HUES48 (cell line): Measurements from ENCODE around the gene BPIFA1.

Experiments used
- H3K27ac ChIP-seq: one replicate; pipeline ENCODE4 v1.7.0; 2013; ENCODE audit warnings: low read depth, low read length, inconsistent platforms
- H3K27me3 ChIP-seq: 2 replicates; pipeline ENCODE4 v1.6.1; 2013; ENCODE audit warnings: mild to moderate bottlenecking, low read length; ENCODE audit not compliant: control insufficient read depth, insufficient read depth
- H3K36me3 ChIP-seq: 2 replicates; pipeline ENCODE4 v1.6.1; 2013; ENCODE audit warnings: low read length; ENCODE audit not compliant: control insufficient read depth, insufficient read depth
- H3K4me1 ChIP-seq: 2 replicates; pipeline ENCODE4 v1.6.1; 2013; ENCODE audit warnings: mild to moderate bottlenecking, low read length; ENCODE audit not compliant: control insufficient read depth, insufficient read depth
- H3K4me3 ChIP-seq: 2 replicates; pipeline ENCODE4 v1.5.1; 2013; ENCODE audit warnings: mild to moderate bottlenecking, low read depth, low read length
- H3K9ac ChIP-seq: 2 replicates; pipeline ENCODE4 v1.6.1; 2013; ENCODE audit warnings: mild to moderate bottlenecking, low read depth, low read length, moderate library complexity
- H3K9me3 ChIP-seq: 2 replicates; pipeline ENCODE4 v1.6.1; 2013; ENCODE audit warnings: low read length; ENCODE audit not compliant: control insufficient read depth, insufficient read depth

The BPIFA1 gene

DNA sequence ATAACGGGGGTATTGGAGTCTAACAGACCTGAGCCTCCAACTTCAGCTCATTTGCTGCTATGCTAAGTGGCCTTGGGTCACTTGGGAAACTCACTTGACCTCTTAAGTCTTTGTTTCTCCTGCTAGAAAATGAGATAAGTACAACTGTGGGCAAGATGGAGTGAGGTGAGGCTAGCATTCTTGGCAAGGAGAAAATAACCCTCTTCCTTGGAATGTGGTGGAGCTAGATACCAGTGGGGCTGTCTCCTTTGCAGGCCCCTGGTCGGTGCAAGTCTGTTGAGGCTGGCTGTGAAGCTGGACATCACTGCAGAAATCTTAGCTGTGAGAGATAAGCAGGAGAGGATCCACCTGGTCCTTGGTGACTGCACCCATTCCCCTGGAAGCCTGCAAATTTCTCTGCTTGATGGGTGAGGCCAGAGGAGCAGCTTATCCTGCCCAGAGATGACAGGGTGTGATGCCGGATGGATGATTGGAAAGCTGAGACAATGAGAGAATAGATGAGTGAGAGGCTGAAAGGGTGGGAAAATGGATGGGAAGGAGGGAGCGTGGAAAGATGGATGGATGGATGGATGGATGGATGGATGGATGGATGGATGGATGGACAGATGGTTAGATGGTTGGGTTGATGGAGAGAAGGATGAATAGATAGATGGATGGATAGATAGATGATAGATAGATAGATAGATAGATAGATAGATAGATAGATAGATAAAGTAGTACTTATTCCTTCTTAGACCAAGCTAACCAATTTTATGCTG lies 4.4 kb downstream of the BPIFA1 start:
- no peaks in the 10 kb centered on the region for H3K27me3 ChIP-seq
- no peaks in the 10 kb centered on the region for H3K36me3 ChIP-seq
- no peak overlapping the region for H3K9ac ChIP-seq
- H3K4me1 ChIP-seq = no peaks in the 10 kb centered on the region
- no peaks in the 10 kb centered on the region for H3K9me3 ChIP-seq
- no peak overlapping the region for H3K27ac ChIP-seq
- H3K4me3 ChIP-seq = no peak overlapping the region

DNA sequence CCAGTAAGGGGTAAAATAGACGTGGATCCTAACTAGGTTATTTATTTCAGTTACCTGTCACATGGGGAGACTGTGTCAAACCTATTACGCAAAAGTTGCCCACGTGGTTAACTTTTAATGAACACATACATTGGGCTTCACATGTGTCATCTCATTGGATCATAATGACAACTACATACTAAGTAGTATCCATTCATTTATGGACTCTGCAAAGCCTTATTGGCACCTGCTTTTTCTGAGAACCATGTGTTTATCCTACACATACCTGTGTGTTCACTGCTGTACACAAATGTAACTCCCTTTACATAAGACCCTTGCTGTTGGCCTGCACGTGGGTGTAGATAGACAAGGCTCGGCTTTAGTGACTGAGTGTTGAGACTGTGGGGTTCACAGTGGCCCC lies 5.1 kb downstream of the BPIFA1 start:
- H3K27me3 ChIP-seq = no peaks in the 10 kb centered on the region
- no peaks in the 10 kb centered on the region for H3K9me3 ChIP-seq
- H3K27ac ChIP-seq = no peak overlapping the region
- H3K4me3 ChIP-seq = no peak overlapping the region
- no peaks in the 10 kb centered on the region for H3K36me3 ChIP-seq
- no peaks in the 10 kb centered on the region for H3K4me1 ChIP-seq
- H3K9ac ChIP-seq = no peak overlapping the region

DNA sequence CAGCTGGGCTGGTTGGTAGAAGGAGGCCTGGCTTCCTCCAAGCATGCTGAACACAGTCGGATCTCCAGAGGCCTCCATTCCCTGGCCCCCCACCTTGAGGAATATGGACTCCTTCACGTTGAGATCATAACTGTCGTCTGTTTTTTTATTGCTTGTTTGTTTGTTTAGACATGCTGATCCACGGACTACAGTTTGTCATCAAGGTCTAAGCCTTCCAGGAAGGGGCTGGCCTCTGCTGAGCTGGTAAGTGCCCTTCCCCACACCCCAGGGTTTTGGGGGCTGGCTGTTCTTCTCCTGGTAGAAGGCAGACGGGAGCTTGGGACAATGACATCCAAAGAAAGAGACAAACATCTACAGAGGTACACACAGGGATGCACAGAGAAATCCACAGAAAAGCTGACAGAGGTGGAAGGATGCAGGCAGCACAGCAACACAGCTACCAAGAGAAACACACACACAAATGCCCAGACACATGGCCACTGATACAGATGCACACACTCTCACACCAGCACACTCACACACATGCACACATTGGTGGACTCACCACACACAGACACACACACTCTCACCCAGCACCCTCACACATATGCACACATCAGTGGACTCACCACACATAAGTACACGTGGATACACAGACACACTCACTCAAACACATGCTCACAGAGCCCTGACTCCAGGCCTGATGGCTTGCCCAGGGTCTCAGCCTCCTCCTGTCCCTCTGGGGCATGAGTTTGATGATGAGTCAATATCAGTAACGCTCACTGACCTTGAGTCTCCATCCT lies 6.7 kb downstream of the BPIFA1 start:
- H3K36me3 ChIP-seq = no peaks in the 10 kb centered on the region
- H3K4me3 ChIP-seq = no peak overlapping the region
- H3K4me1 ChIP-seq = no peaks in the 10 kb centered on the region
- H3K27ac ChIP-seq = no peak overlapping the region
- H3K9ac ChIP-seq = no peak overlapping the region
- H3K27me3 ChIP-seq = no peaks in the 10 kb centered on the region
- no peaks in the 10 kb centered on the region for H3K9me3 ChIP-seq

DNA sequence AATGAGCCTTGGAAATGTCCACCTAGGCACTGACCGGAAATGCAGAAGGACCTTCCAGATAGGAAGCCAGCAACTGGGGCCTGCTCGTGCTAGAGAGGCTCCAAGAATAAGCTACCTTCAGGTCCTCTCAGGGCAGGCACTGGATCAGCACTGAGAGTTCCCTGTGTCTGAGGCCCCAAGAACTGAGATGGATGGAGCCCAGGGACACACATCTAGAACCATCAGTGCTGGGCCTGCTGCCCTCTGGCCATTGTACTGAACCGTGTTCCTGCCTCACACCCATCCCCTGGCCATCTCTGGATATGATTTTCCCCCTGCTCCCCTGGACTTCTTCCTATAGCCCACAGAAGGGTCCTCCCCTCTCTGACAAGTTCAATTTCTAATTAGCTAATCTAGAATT lies 10.3 kb downstream of the BPIFA1 start:
- no peaks in the 10 kb centered on the region for H3K27me3 ChIP-seq
- H3K9ac ChIP-seq = no peak overlapping the region
- no peaks in the 10 kb centered on the region for H3K4me1 ChIP-seq
- H3K9me3 ChIP-seq = no peaks in the 10 kb centered on the region
- H3K27ac ChIP-seq = no peak overlapping the region
- no peak overlapping the region for H3K4me3 ChIP-seq
- H3K36me3 ChIP-seq = no peaks in the 10 kb centered on the region

DNA sequence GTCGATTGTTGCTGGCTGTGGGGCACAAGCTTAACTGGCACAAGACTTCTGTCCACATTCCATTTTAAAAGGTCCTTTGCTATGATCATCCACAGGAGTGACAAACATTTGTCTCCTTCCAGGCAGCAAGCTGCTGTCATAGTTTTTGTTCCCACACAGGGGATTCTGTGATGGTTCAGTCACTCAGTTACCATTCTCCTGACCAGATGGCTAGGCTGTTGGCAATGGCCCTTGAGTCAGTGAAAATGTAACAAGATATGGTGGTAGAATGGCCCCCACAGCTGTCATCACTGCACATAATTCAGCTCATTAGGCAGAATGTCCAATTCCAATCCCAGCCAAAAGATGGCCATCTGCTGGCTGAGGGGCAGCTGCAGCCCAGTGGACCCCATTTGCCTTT lies 13.7 kb downstream of the BPIFA1 start:
- no peak overlapping the region for H3K27ac ChIP-seq
- H3K4me1 ChIP-seq = no peaks in the 10 kb centered on the region
- no peaks in the 10 kb centered on the region for H3K27me3 ChIP-seq
- H3K4me3 ChIP-seq = no peak overlapping the region
- H3K9me3 ChIP-seq = no peaks in the 10 kb centered on the region
- H3K36me3 ChIP-seq = no peaks in the 10 kb centered on the region
- H3K9ac ChIP-seq = no peak overlapping the region

DNA sequence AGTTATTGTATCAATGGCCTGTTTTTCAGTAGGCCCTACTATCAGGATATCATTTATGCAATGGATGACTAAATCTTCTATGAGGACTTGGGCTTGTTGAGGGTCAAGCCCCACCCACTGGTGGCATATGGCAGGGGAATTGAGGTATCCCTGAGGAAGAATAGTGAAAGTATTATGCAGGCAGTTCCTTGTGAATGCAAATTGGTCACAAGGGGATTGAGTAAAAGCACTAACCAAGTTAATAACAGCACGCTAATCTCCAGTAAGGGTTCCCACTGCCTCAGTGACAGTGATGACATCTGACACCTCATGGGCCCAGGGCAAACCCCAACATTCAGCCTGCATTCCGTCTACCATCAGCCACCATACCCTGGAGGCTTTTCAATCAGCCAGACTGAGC lies 14.9 kb downstream of the BPIFA1 start:
- Histone ChIP-seq H3K9me3 (no peaks in the 10 kb centered on the region), H3K27ac (no peak overlapping the region), H3K4me1 (no peaks in the 10 kb centered on the region), H3K36me3 (no peaks in the 10 kb centered on the region), H3K9ac (no peak overlapping the region), H3K27me3 (no peaks in the 10 kb centered on the region), H3K4me3 (no peak overlapping the region)

DNA sequence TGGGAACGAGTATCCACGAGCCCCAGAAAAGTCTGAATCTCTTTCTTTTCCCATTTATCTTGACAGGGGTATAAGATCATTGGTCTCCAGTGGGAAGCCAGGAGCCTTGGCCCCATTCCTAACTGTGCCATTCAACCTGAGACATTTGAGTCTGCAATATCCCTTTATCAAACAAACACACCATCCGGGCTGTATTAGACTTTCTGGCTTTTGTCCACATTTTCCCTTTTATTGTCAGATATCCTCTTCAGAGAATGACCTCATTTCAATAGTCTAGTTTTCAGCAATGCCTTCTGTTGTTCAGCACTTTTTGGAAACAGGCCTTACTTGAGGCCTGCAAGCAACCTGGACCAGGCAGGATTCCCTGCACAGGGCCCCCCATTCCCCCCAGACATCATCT lies 15.7 kb downstream of the BPIFA1 start:
- Histone ChIP-seq H3K9me3 (no peaks in the 10 kb centered on the region), H3K27ac (no peak overlapping the region), H3K36me3 (no peaks in the 10 kb centered on the region), H3K4me3 (no peak overlapping the region), H3K9ac (no peak overlapping the region), H3K4me1 (no peaks in the 10 kb centered on the region), H3K27me3 (no peaks in the 10 kb centered on the region)

DNA sequence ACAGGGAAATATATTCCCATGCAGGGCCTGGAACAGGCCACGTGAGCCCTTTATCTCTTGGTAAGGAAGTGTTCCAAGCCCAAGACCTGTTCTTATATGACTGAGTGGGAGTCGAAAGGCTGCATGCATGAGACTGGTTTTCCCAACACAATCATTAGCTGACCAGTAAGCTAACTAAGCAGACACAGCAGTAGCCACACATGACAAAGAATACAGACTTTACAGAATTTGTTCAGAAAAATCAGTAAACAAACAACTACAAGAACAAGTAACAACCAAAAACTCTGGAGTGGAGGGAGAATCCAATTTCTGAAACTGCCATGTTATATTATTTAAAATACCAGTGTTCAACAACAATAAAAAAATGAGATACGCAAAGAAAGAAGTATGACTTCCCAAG lies 16.7 kb downstream of the BPIFA1 start:
- H3K36me3 ChIP-seq = no peaks in the 10 kb centered on the region
- H3K4me3 ChIP-seq = no peak overlapping the region
- H3K27me3 ChIP-seq = no peaks in the 10 kb centered on the region
- no peaks in the 10 kb centered on the region for H3K4me1 ChIP-seq
- no peak overlapping the region for H3K9ac ChIP-seq
- H3K27ac ChIP-seq = no peak overlapping the region
- no peaks in the 10 kb centered on the region for H3K9me3 ChIP-seq

DNA sequence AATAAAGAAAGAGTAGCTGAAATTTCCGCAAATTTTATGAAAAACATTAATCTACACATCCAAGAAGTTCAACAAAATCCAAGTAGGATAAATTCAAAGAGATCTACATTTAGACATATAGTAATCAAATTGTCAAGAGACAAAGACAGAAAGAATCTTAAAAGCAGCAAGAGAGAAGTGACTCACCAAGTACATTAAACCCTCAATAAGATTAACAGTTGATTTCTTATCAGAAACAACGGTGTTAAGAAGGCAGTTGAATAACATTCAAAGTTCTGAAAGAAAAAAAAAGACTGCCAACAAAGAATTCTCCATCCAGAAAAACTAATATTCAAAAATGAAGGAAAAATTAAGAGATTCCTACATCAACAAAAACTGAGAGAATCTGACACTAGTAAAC lies 19.2 kb downstream of the BPIFA1 start:
- Histone ChIP-seq H3K27me3 (no peaks in the 10 kb centered on the region), H3K9me3 (no peaks in the 10 kb centered on the region), H3K4me3 (no peak overlapping the region), H3K4me1 (no peaks in the 10 kb centered on the region), H3K9ac (no peak overlapping the region), H3K27ac (no peak overlapping the region), H3K36me3 (no peaks in the 10 kb centered on the region)

DNA sequence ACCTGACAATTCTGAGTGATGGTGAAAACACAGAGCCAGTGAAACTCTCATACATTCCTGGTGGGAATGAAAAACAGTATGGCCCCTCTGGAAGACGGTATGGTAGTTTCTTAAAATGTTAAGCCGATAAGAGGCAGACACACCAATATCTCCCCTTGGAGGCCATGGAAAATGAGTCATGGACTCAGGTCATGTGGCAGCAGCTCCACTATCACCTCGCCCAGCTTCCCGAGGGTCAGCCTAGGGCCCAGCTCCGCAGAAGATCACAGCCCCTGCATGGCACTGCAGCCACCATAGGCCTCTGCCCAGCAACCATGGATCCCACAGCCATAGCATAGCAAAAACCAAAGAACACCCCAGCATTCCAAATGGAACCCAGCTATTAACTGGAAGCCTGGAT lies 21.4 kb downstream of the BPIFA1 start:
- Histone ChIP-seq H3K36me3 (no peaks in the 10 kb centered on the region), H3K4me3 (no peak overlapping the region), H3K9ac (no peak overlapping the region), H3K27me3 (no peaks in the 10 kb centered on the region), H3K9me3 (no peaks in the 10 kb centered on the region), H3K4me1 (no peaks in the 10 kb centered on the region), H3K27ac (no peak overlapping the region)

DNA sequence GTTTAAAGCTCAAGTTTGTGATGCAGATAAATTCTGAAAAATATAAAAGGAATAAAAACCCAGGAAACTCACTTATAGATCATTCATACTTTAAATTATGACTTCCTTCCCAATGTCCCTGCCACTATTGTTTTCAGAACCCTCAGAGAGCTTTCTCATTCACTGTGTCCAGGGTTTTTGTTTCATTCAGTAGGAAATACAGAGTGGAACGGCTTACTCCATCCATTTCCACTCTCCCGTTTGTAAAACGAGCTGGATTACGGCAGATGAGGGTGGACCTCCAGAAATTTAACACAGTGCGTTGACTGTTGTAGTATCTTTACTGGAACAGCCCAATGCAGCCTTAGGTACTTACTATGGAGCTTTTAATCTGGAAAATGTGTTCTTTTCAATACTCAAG lies 23.6 kb downstream of the BPIFA1 start:
- Histone ChIP-seq H3K9ac (no peak overlapping the region), H3K4me3 (no peak overlapping the region), H3K36me3 (no peaks in the 10 kb centered on the region), H3K27me3 (no peaks in the 10 kb centered on the region), H3K9me3 (no peaks in the 10 kb centered on the region), H3K4me1 (no peaks in the 10 kb centered on the region), H3K27ac (no peak overlapping the region)
